ENCODE data around the gene PBX4. TPM values are rescaled to one million over a fixed set of nuclear protein-coding genes. Genes with fewer than 3 reads are reported as not detected.

Gene PBX4
- total and polyA plus RNA-seq, 2 donors (not counting 3 experiments of a cell fraction or from before 2014, with no cell fraction given): not detected

DNA sequence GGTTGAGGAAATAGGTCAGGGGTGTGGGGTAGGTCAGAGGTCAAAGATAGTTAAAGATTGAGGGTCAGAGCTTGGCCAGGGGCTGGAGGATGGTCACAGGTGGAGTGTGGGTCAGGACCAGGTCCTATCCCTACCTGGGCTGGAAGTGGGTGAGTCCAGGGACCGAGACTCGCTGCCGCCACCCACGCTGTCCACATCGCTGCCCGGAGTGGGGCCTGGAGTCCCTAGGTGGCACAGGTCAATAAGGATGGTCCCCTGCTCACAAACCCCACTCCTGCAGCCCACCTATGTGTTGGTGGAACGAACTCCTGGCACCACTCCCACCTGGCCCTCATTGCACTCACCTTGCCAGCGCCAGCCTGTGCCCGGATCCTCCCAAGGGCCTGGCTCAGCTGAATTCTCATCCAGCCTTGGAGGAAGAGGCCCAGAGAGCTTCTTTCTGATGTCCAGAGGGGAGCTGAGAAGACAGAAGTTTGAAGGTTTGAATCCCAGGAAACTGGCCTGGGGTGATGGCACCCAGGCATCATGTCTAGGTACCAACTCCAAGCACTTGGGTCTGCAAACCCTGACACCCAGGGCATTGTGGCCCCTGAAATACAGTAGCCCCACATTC lies 18.2 kb upstream of the PBX4 start:
- H3K27ac ChIP-seq (ENCODE audit: insufficient read depth, low read depth, low read length): no peak overlapping the region
- dilution Hi-C loops (cut with MboI; ENCODE audit: extremely low pct_ligation_motif_present, low sequenced_read_pairs) (no loop called here), intact Hi-C loops (cut with micrococcal nuclease) (no loop called here)
- no peaks in the 10 kb centered on the region for H3K4me1 ChIP-seq (ENCODE audit: control insufficient read depth, extremely low read depth, insufficient read depth, low read length)
- no peak overlapping the region for H3K4me3 ChIP-seq (replicated peaks in 1 of 3; ENCODE audit: insufficient read depth in 1 of 3, low read depth in 1 of 3, low read length in 3 of 3)
- no peak overlapping the region for H3K4me2 ChIP-seq (ENCODE audit: insufficient read depth, low read length)
- no peaks in the 10 kb centered on the region for H3K27me3 ChIP-seq (ENCODE audit: control insufficient read depth in 2 of 2, insufficient read depth in 2 of 2, low read length in 2 of 2)
- no peaks in the 10 kb centered on the region for H3K9me3 ChIP-seq (replicated peaks; ENCODE audit: control insufficient read depth, insufficient read depth, low read length)
- H3K36me3 ChIP-seq (ENCODE audit: control insufficient read depth in 2 of 2, extremely low read depth in 1 of 2, insufficient read depth in 2 of 2, low read length in 2 of 2): peaks cover 3 to 21% of the 10 kb centered on the region in 2 experiments
- TF ChIP-seq FOS (IDR thresholded peaks at IDR 0.05; ENCODE audit: borderline replicate concordance, insufficient read depth, low read length) (no peak), POLR2AphosphoS5 (IDR thresholded peaks at IDR 0.05; ENCODE audit: insufficient read depth, low read depth, low read length) (no peak), GATA2 (IDR thresholded peaks at IDR 0.05; ENCODE audit: insufficient read depth, insufficient read length, low read depth, low read length) (no peak), EZH2 (IDR thresholded peaks at IDR 0.05; ENCODE audit: borderline replicate concordance, low read depth, low read length, severe bottlenecking) (no peak), MYC (IDR thresholded peaks at IDR 0.05; ENCODE audit: low read depth, low read length) (no peak), JUN (IDR thresholded peaks at IDR 0.05; ENCODE audit: borderline replicate concordance, insufficient read depth, insufficient read length, low read depth) (no peak), POLR2A (IDR thresholded peaks at IDR 0.05; ENCODE audit: low read depth, low read length) (no peak)
- TF ChIP-seq, protein P1, sequence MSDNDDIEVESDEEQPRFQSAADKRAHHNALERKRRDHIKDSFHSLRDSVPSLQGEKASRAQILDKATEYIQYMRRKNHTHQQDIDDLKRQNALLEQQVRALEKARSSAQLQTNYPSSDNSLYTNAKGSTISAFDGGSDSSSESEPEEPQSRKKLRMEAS (IDR thresholded peaks at IDR 0.05; ENCODE audit: insufficient read depth, insufficient read length): no peak
- TF ChIP-seq, protein P2, sequence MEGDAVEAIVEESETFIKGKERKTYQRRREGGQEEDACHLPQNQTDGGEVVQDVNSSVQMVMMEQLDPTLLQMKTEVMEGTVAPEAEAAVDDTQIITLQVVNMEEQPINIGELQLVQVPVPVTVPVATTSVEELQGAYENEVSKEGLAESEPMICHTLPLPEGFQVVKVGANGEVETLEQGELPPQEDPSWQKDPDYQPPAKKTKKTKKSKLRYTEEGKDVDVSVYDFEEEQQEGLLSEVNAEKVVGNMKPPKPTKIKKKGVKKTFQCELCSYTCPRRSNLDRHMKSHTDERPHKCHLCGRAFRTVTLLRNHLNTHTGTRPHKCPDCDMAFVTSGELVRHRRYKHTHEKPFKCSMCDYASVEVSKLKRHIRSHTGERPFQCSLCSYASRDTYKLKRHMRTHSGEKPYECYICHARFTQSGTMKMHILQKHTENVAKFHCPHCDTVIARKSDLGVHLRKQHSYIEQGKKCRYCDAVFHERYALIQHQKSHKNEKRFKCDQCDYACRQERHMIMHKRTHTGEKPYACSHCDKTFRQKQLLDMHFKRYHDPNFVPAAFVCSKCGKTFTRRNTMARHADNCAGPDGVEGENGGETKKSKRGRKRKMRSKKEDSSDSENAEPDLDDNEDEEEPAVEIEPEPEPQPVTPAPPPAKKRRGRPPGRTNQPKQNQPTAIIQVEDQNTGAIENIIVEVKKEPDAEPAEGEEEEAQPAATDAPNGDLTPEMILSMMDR (IDR thresholded peaks at IDR 0.05; ENCODE audit: extremely low read depth in 1 of 2, insufficient read depth in 1 of 2, low read depth in 1 of 2, low read length in 2 of 2): no peak
- POLR2A ChIA-PET: no interaction called here
- no peaks in the 10 kb centered on the region for H3K9me1 ChIP-seq (replicated peaks; ENCODE audit: control insufficient read depth, extremely low read depth, insufficient read depth, low read length)
- DNase-seq (ENCODE audit: low read depth, low spot score): no peak
- no peak overlapping the region for H3K9ac ChIP-seq (replicated peaks; ENCODE audit: extremely low read depth, insufficient read depth, low read length)
- CTCF ChIA-PET: no interaction called here
- no TSS peak for BruUV-seq (replicated peaks)
- H4K20me1 ChIP-seq (replicated peaks; ENCODE audit: control insufficient read depth, extremely low read depth, insufficient read depth, low read length): no peaks in the 10 kb centered on the region
- no peaks in the 10 kb centered on the region for H3K79me2 ChIP-seq (ENCODE audit: control insufficient read depth, insufficient read depth, low read length)
- no peak for FAIRE-seq
- no peak overlapping the region for H2AFZ ChIP-seq (ENCODE audit: low read depth, low read length)
